Esophagus muscularis mucosa (tissue), 4 donors: ENCODE results near the gene ADAM23.

Source experiments
- EP300 ChIP-seq: sonication (generic); formaldehyde crosslinking; IDR thresholded peaks from one replicate; pipeline ENCODE4 v1.6.1; 2017; ENCODE audit warnings: antibody characterized with exemption
- POLR2A ChIP-seq: fragments of 450-650 bp; IDR thresholded peaks from one replicate; pipeline ENCODE4 v1.6.1; 2017; ENCODE audit warnings: antibody characterized with exemption, moderate library complexity, mild to moderate bottlenecking, low read depth
- POLR2AphosphoS5 ChIP-seq, 2 donors: sonication (generic); formaldehyde crosslinking; IDR thresholded peaks; one replicate each; pipeline ENCODE4 v1.6.1; 2017; ENCODE audit warnings: antibody characterized with exemption in 2 of 2
- TF ChIP-seq, protein P1 (sequence below), 3 experiments: fragments of 200-600 bp in 2 of 3; fragments of 450-650 bp in 1 of 3; sonication (generic) in 2 of 3; IDR thresholded peaks; one replicate each; pipeline ENCODE4 v1.5.1; 2017 to 2019; ENCODE audit warnings: antibody characterized with exemption in 3 of 3, mild to moderate bottlenecking in 2 of 3, moderate library complexity in 1 of 3

DNA sequence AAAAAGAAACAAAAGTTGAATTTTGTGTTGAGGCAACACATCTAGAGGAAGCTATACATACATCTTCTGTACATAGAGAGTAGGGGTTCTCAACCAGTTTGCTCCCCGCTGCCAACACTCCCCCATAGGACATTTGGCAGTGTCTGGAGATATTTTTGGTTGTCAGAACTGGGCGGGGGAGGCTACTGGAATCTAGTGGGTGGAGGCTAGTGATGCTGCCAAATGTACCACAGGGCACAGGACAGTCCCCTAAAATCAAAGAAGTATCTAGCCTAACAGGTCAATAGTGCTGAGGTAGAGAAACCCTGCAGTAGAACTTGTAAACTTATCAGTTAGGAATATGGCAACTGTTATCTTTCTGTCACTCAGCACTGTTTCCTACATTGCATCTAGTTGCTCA lies 21.3 kb downstream of the ADAM23 start:
- TF ChIP-seq, protein P1, sequence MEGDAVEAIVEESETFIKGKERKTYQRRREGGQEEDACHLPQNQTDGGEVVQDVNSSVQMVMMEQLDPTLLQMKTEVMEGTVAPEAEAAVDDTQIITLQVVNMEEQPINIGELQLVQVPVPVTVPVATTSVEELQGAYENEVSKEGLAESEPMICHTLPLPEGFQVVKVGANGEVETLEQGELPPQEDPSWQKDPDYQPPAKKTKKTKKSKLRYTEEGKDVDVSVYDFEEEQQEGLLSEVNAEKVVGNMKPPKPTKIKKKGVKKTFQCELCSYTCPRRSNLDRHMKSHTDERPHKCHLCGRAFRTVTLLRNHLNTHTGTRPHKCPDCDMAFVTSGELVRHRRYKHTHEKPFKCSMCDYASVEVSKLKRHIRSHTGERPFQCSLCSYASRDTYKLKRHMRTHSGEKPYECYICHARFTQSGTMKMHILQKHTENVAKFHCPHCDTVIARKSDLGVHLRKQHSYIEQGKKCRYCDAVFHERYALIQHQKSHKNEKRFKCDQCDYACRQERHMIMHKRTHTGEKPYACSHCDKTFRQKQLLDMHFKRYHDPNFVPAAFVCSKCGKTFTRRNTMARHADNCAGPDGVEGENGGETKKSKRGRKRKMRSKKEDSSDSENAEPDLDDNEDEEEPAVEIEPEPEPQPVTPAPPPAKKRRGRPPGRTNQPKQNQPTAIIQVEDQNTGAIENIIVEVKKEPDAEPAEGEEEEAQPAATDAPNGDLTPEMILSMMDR (IDR thresholded peaks at IDR 0.05) = no peak
- TF ChIP-seq POLR2A = no peak
- no peak for TF ChIP-seq POLR2AphosphoS5 (IDR thresholded peaks at IDR 0.05)
- TF ChIP-seq EP300 = no peak
